HEK293T (cell line): ENCODE results near the gene MAPK8IP1.

Source experiments
- ELF4 ChIP-seq: fragments of 450-650 bp; IDR thresholded peaks from 2 replicates; pipeline ENCODE4 v1.6.1; 2017; ENCODE audit warnings: antibody characterized with exemption
- SP1 ChIP-seq: fragments of 450-650 bp; IDR thresholded peaks from 2 replicates; pipeline ENCODE4 v1.6.1; 2017

DNA sequence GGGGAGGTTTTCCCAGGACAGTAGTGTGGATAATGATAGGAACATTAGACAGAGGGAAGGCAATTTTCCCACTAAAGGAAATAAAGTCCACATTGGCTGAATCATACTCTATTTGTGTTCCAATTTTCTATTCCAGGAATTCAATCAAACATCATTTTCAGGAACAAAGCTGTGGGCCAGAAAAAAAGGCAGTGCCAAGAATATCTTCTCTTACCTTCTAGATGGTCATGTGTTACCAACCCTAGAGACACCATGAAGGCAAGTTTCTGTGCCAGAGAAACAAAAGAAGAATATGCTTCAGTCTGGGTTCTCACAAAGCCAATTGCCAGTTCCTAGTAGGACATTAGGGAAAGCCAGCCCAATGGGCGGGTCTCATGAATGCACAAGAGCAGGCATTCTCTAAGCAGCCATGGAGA is 64.5 kb downstream of the MAPK8IP1 start:
- no peak for TF ChIP-seq SP1
- no peak for TF ChIP-seq ELF4
